IMR-90 (cell line): ENCODE results near the gene GJC1. TPM values are rescaled to one million over a fixed set of nuclear protein-coding genes. Genes with fewer than 3 reads are reported as not detected.

Experiments
- ATAC-seq: fragments of 200-7000 bp; cut with Tn5 transposase; 2 replicates; pipeline ENCODE4 v1.9.1; 2020; ENCODE audit warnings: low read depth, mild to moderate bottlenecking, moderate library complexity
- BruUV-seq: library from RNA; stranded (reverse); fragments of 400-500 nt; replicated peaks from 2 replicates; lab custom pipeline; 2021; lab: Mats Ljungman, UMichigan
- CTCF ChIA-PET: fragments of 300-600 bp; formaldehyde crosslinking; extraction: SDS; loops from one replicate; lab custom pipeline; 2021; ENCODE audit warnings: antibody characterized with exemption; lab: Yijun Ruan, JAX
- POLR2A ChIA-PET: fragments of 300-600 bp; sonication (Branson Sonifier 250); formaldehyde crosslinking; loops from one replicate; lab custom pipeline; 2022; ENCODE audit warnings: antibody characterized with exemption; ENCODE audit not compliant: unreplicated experiment; lab: Charles Lee
- DNase-seq: peaks from one replicate; pipeline ENCODE4 v3.0.0; 2013
- H2AFZ ChIP-seq: replicated peaks from 2 replicates; pipeline ENCODE3; 2013; ENCODE audit warnings: low read length, mild to moderate bottlenecking; ENCODE audit not compliant: poor library complexity
- H2AK5ac ChIP-seq: 2 replicates; pipeline ENCODE4 v1.6.1; 2013; ENCODE audit warnings: low read depth, low read length, inconsistent platforms
- H2AK9ac ChIP-seq: replicated peaks from 2 replicates; pipeline ENCODE3; 2013; ENCODE audit warnings: mild to moderate bottlenecking, low read depth, low read length, moderate library complexity; ENCODE audit not compliant: poor library complexity
- H2BK120ac ChIP-seq: 2 replicates; pipeline ENCODE4 v1.6.1; 2013; ENCODE audit warnings: low read depth, low read length, inconsistent platforms
- H2BK15ac ChIP-seq: 3 replicates; pipeline ENCODE4 v1.6.1; 2013; ENCODE audit warnings: low read depth, low read length, inconsistent platforms
- H2BK20ac ChIP-seq: 2 replicates; pipeline ENCODE4 v1.6.1; 2013; ENCODE audit warnings: low read depth, mild to moderate bottlenecking, inconsistent platforms, low read length, moderate library complexity
- H2BK5ac ChIP-seq: 2 replicates; pipeline ENCODE4 v1.6.1; 2013; ENCODE audit warnings: mild to moderate bottlenecking, low read depth, low read length, inconsistent platforms; ENCODE audit not compliant: poor library complexity, severe bottlenecking
- H3K14ac ChIP-seq: replicated peaks from 2 replicates; pipeline ENCODE4 v1.6.1; 2013; ENCODE audit warnings: low read depth, low read length, inconsistent platforms
- H3K18ac ChIP-seq: 2 replicates; pipeline ENCODE4 v1.6.1; 2013; ENCODE audit warnings: low read depth, low read length, control low read depth
- H3K23ac ChIP-seq: 2 replicates; pipeline ENCODE4 v1.6.1; 2013; ENCODE audit warnings: low read depth, low read length, inconsistent platforms
- H3K27ac ChIP-seq: 2 replicates; pipeline ENCODE4 v1.5.1; 2013; ENCODE audit warnings: mild to moderate bottlenecking, control low read depth, low read length; ENCODE audit not compliant: insufficient read depth
- H3K27me3 ChIP-seq: 2 replicates; pipeline ENCODE4 v1.6.1; 2013; ENCODE audit warnings: low read length; ENCODE audit not compliant: control insufficient read depth, insufficient read depth
- H3K36me3 ChIP-seq: 2 replicates; pipeline ENCODE4 v1.6.1; 2013; ENCODE audit warnings: low read length, mixed read lengths; ENCODE audit not compliant: control insufficient read depth, insufficient read depth
- H3K4ac ChIP-seq: 2 replicates; pipeline ENCODE4 v1.6.1; 2013; ENCODE audit warnings: low read depth, low read length, inconsistent platforms
- H3K4me1 ChIP-seq: 2 replicates; pipeline ENCODE4 v1.6.1; 2013; ENCODE audit warnings: low read length, mixed read lengths; ENCODE audit not compliant: control insufficient read depth, insufficient read depth
- H3K4me2 ChIP-seq: 2 replicates; pipeline ENCODE4 v1.6.1; 2013; ENCODE audit warnings: low read depth, mild to moderate bottlenecking, control low read depth, low read length, moderate library complexity
- H3K4me3 ChIP-seq: 2 replicates; pipeline ENCODE4 v1.5.1; 2013; ENCODE audit warnings: low read depth, mild to moderate bottlenecking, control low read depth, low read length, moderate library complexity; ENCODE audit not compliant: insufficient read depth
- H3K56ac ChIP-seq: 2 replicates; pipeline ENCODE4 v1.6.1; 2013; ENCODE audit warnings: low read length, inconsistent platforms; ENCODE audit not compliant: insufficient read depth; ENCODE audit errors: extremely low read depth
- H3K79me1 ChIP-seq, 2 experiments: 2 replicates each; pipeline ENCODE4 v1.6.1; 2013; ENCODE audit warnings: low read length in 2 of 2, inconsistent platforms in 1 of 2, low read depth in 1 of 2
- H3K9ac ChIP-seq: 2 replicates; pipeline ENCODE4 v1.6.1; 2013; ENCODE audit warnings: low read depth, low read length, control low read depth
- H3K9me1 ChIP-seq: 2 replicates; pipeline ENCODE4 v1.6.1; 2013; ENCODE audit warnings: low read length, inconsistent platforms; ENCODE audit not compliant: insufficient read depth
- H3K9me3 ChIP-seq: 2 replicates; pipeline ENCODE4 v1.6.1; 2013; ENCODE audit warnings: low read length; ENCODE audit not compliant: control insufficient read depth, insufficient read depth
- H4K20me1 ChIP-seq: 2 replicates; pipeline ENCODE4 v1.6.1; 2013; ENCODE audit warnings: low read length, inconsistent platforms; ENCODE audit not compliant: insufficient read depth
- H4K5ac ChIP-seq: 2 replicates; pipeline ENCODE4 v1.6.1; 2013; ENCODE audit warnings: mild to moderate bottlenecking, low read depth, low read length, control low read depth
- H4K8ac ChIP-seq, 2 experiments: 2 replicates each; pipeline ENCODE4 v1.6.1; 2013; ENCODE audit warnings: low read depth in 2 of 2, low read length in 2 of 2, control low read depth in 1 of 2, inconsistent platforms in 1 of 2
- H4K91ac ChIP-seq: 2 replicates; pipeline ENCODE4 v1.6.1; 2013; ENCODE audit warnings: low read depth, low read length, inconsistent platforms; ENCODE audit not compliant: insufficient read depth
- BHLHE40 ChIP-seq: fragments of 150-350 bp; IDR thresholded peaks from 2 replicates; pipeline ENCODE4 v1.6.1; 2016; ENCODE audit warnings: mild to moderate bottlenecking, low read depth, low read length
- CEBPB ChIP-seq: IDR thresholded peaks from 2 replicates; pipeline ENCODE4 v1.6.1; 2012; ENCODE audit warnings: low read depth, low read length, improper control_type of control experiment
- CHD1 ChIP-seq: IDR thresholded peaks from 2 replicates; pipeline ENCODE4 v1.6.1; 2012; ENCODE audit warnings: low read depth, low read length, improper control_type of control experiment
- CTCF ChIP-seq: conservative IDR thresholded peaks from 2 replicates; pipeline ENCODE4 v1.5.1; 2012; ENCODE audit warnings: mild to moderate bottlenecking, low read depth, low read length, improper control_type of control experiment
- MAZ ChIP-seq: IDR thresholded peaks from 2 replicates; pipeline ENCODE4 v1.6.1; 2012; ENCODE audit warnings: low read depth, mild to moderate bottlenecking, low read length, improper control_type of control experiment, moderate library complexity, borderline replicate concordance
- MXI1 ChIP-seq: IDR thresholded peaks from 2 replicates; pipeline ENCODE4 v1.6.1; 2012; ENCODE audit warnings: low read depth, mild to moderate bottlenecking, low read length, moderate library complexity, borderline replicate concordance
- NFE2L2 ChIP-seq: fragments of 150-350 bp; IDR thresholded peaks from 2 replicates; pipeline ENCODE4 v1.6.1; 2016; ENCODE audit warnings: low read depth, mild to moderate bottlenecking, low read length
- POLR2A ChIP-seq: IDR thresholded peaks from 2 replicates; pipeline ENCODE4 v1.6.1; 2012; ENCODE audit warnings: mild to moderate bottlenecking, low read depth, low read length
- RAD21 ChIP-seq: IDR thresholded peaks from 2 replicates; pipeline ENCODE4 v1.6.1; 2012; ENCODE audit warnings: low read length, improper control_type of control experiment
- RFX5 ChIP-seq: IDR thresholded peaks from 2 replicates; pipeline ENCODE4 v1.8.0; 2012; ENCODE audit warnings: low read depth, mild to moderate bottlenecking, low read length, moderate library complexity
- SMC3 ChIP-seq: fragments of 150-350 bp; IDR thresholded peaks from 2 replicates; pipeline ENCODE4 v1.6.1; 2016; ENCODE audit warnings: low read depth, mild to moderate bottlenecking, antibody characterized with exemption, low read length, moderate library complexity
- WGBS, 2 experiments: methylation state at CpG; one replicate each; pipeline versions ENCODE4 v1.1.5 to v1.1.7; 2013; ENCODE audit warnings: missing lambda C conversion rate in 2 of 2; ENCODE audit not compliant: insufficient read length in 1 of 2; ENCODE audit errors: extremely low coverage in 2 of 2; 5-methylcytosine and 5-hydroxymethylcytosine counted together
- dilution Hi-C: fragments of 300-500 bp; cut with HindIII; formaldehyde crosslinking; loops from one replicate; pipeline ENCODE4 v1.14.3; 2018; ENCODE audit warnings: low sequenced_read_pairs; ENCODE audit not compliant: unreplicated experiment
- in situ Hi-C: fragments of 300-500 bp; cut with MboI; formaldehyde crosslinking; loops from 3 replicates; pipeline ENCODE4 v1.14.3; 2019; ENCODE audit warnings: low sequenced_read_pairs, inconsistent platforms, mixed read lengths
- intact Hi-C: fragments of 100-400 bp; cut with micrococcal nuclease; formaldehyde crosslinking; loops from 2 replicates; pipeline ENCODE4 v1.10.0; 2022
- polyA plus RNA-seq, 3 experiments: library from polyadenylated mRNA; depleted of rRNA; stranded (reverse); fragments of >200 nt; gene quantifications; 2 replicates each; pipeline ENCODE4 v1.2.3, GENCODE V29; 2012; ENCODE audit warnings: low replicate concordance in 1 of 3
- total RNA-seq: library from RNA; depleted of rRNA; stranded (reverse); fragments of >200 nt; gene quantifications from 2 replicates; pipeline ENCODE4 v1.2.3, GENCODE V29; 2012
- TF ChIP-seq, protein P1 (sequence below): fragments of 150-350 bp; IDR thresholded peaks from 2 replicates; pipeline ENCODE4 v1.6.1; 2017; ENCODE audit warnings: mild to moderate bottlenecking, antibody characterized with exemption, low read length, low read depth
- TF ChIP-seq, protein P2 (sequence below): fragments of 150-350 bp; IDR thresholded peaks from 2 replicates; pipeline ENCODE4 v1.6.1; 2016; ENCODE audit warnings: low read depth, mild to moderate bottlenecking, low read length, moderate library complexity, borderline replicate concordance

GJC1 gene
- total and polyA plus RNA-seq, 2 of the 4 experiments (the other 2 are of a cell fraction) = 23.9 to 69.7 TPM

GRCh38 chr17:44785921-44786320 is 44.2 kb downstream of the GJC1 start:
- H4K91ac ChIP-seq = no peak overlapping the region; the same call in 1 of the 2 replicates
- no peak overlapping the region for H3K9ac ChIP-seq
- BruUV-seq = no TSS peak
- H2AK5ac ChIP-seq = no peak overlapping the region
- dilution Hi-C loops = no loop called here
- ChIA-PET POLR2A (no interaction called here), CTCF (interaction anchor here (0.6 kb wide), 1 partner anchor 75 kb away, joined by 4 read pairs; no protein-coding TSS in a partner anchor)
- H3K23ac ChIP-seq = no peak overlapping the region; the same call in 1 of the 2 replicates
- H3K9me3 ChIP-seq = no peaks in the 10 kb centered on the region
- no peaks in the 10 kb centered on the region for H3K79me1 ChIP-seq
- no peak overlapping the region for H2BK5ac ChIP-seq
- no peak overlapping the region for H3K18ac ChIP-seq
- H3K4me2 ChIP-seq = no peak overlapping the region
- no peak for DNase-seq
- H3K4ac ChIP-seq = no peak overlapping the region
- no peaks in the 10 kb centered on the region for H3K36me3 ChIP-seq
- H3K4me1 ChIP-seq = no peaks in the 10 kb centered on the region
- no peaks in the 10 kb centered on the region for H4K20me1 ChIP-seq
- intact Hi-C loops = no loop called here
- no peak overlapping the region for H2BK20ac ChIP-seq
- no peak overlapping the region for H2AFZ ChIP-seq
- no peaks in the 10 kb centered on the region for H3K9me1 ChIP-seq
- TF ChIP-seq POLR2A = no peak
- TF ChIP-seq CEBPB = no peak
- TF ChIP-seq SMC3 = no peak
- TF ChIP-seq CTCF = no peak
- TF ChIP-seq MXI1 = no peak
- TF ChIP-seq NFE2L2 = no peak
- no peak for TF ChIP-seq MAZ
- TF ChIP-seq CHD1 = no peak
- TF ChIP-seq, protein P1, sequence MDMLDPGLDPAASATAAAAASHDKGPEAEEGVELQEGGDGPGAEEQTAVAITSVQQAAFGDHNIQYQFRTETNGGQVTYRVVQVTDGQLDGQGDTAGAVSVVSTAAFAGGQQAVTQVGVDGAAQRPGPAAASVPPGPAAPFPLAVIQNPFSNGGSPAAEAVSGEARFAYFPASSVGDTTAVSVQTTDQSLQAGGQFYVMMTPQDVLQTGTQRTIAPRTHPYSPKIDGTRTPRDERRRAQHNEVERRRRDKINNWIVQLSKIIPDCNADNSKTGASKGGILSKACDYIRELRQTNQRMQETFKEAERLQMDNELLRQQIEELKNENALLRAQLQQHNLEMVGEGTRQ = no peak
- no peak for TF ChIP-seq RFX5
- TF ChIP-seq RAD21 = no peak
- TF ChIP-seq BHLHE40 = no peak
- TF ChIP-seq, protein P2, sequence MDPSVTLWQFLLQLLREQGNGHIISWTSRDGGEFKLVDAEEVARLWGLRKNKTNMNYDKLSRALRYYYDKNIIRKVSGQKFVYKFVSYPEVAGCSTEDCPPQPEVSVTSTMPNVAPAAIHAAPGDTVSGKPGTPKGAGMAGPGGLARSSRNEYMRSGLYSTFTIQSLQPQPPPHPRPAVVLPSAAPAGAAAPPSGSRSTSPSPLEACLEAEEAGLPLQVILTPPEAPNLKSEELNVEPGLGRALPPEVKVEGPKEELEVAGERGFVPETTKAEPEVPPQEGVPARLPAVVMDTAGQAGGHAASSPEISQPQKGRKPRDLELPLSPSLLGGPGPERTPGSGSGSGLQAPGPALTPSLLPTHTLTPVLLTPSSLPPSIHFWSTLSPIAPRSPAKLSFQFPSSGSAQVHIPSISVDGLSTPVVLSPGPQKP = no peak
- H2BK15ac ChIP-seq = no peak overlapping the region
- no peak overlapping the region for H4K8ac ChIP-seq
- no peaks in the 10 kb centered on the region; the same call in 1 of the 2 replicates for H3K27me3 ChIP-seq
- no peak for ATAC-seq
- no peak overlapping the region for H3K56ac ChIP-seq
- 100% methylated on average over 1 of the region's 7 CpGs; no CpG with 5 or more reads in 1 of the 2 experiments for WGBS, 2 experiments
- no peak overlapping the region for H3K27ac ChIP-seq
- no peak overlapping the region for H3K14ac ChIP-seq
- no peak overlapping the region for H2AK9ac ChIP-seq
- in situ Hi-C loops = no loop called here
- no peak overlapping the region for H3K4me3 ChIP-seq
- no peak overlapping the region for H2BK120ac ChIP-seq
- H4K5ac ChIP-seq = no peak overlapping the region
